Sciatic nerve (tissue), 2 donors: ENCODE measurements around the gene CUBN. TPM values are rescaled to one million over a fixed set of nuclear protein-coding genes. Genes with fewer than 3 reads are reported as not detected.
"Not testable (repeated sequence)": the region's sequence is repeated elsewhere in the genome, so short reads cannot be mapped to it uniquely, and the experiment has no call there.

Experiments
- ATAC-seq: fragments of 200-7000 bp; cut with Tn5 transposase; one replicate; pipeline ENCODE4 v1.9.1; 2020; ENCODE audit warnings: mild to moderate bottlenecking, moderate library complexity
- DNase-seq: peaks from one replicate; pipeline ENCODE4 v3.0.0-alpha.2; 2020; ENCODE audit warnings: low spot score
- intact Hi-C: fragments of 100-400 bp; cut with DNase I; formaldehyde crosslinking; loops from one replicate; pipeline ENCODE4 v1.14.2; 2022
- total RNA-seq: library from RNA; stranded (reverse); fragmentation: NEBNext Ultra II Directional; extraction: Animal tissue kit (Norgen Biotek cat#: 25700); gene quantifications from one replicate; pipeline ENCODE4 v1.2.1, GENCODE V29; 2021
- donor health status: DM: no; HTN: no; CAD: no.
- donor health status: DM: no; HTN: no; CAD: no.

Gene CUBN
- total RNA-seq, 1 donor from 2014 or later: 27.6 TPM

DNA sequence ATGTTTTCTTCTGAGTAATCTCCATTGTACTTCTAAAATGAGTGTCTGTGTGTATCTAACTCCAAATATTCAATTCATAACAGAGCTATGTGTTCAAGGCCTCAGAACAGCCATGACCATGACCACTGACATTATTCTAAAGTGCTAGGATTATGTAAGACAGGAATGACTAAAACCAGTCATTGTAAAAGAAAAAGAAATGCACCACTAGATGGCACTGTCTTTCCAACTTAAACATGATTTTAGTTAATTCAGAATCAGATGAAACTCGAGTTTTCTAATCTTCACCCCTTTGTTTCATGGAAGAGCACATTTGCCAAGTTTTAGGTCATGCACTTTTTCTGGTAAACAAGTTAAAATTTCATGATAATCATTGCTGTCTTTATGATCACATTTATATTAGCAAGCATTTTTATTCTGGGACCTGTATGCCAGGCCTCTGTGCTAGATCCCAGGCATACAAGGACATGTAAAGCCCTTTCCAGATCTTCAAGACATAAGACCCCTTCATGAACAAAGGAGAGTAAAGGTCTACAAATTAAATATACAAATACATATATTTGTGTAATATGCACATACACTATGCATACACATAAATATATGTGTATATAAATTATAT, 286.2 kb downstream of the CUBN start:
- DNase-seq: no peak
- peak; percentile 78 for ATAC-seq
- intact Hi-C loops: loop anchor here (5.0 kb wide), 2 partner anchors 79 to 409 kb away; no protein-coding TSS in a partner anchor

DNA sequence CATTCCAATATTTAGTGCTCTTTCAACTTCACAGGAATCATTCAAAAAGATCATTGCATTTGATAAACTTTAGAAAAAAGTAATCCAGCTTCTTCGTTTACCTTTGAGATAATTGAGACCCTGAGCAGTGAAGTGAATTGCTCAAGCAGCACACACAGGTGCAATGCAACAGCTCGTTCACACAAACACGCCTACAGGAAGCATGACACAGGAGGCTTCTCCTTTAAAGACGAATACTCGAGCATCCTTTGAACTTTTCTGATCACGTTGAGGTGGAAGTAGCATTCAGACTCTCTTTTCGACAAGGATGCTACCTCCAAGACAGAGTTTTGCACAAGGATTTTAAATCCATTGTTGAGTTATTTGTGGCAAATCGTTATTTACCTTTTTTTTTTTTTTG, 294.4 kb downstream of the CUBN start:
- DNase-seq (no peak), ATAC-seq (no peak)
- intact Hi-C loops: no loop called here

DNA sequence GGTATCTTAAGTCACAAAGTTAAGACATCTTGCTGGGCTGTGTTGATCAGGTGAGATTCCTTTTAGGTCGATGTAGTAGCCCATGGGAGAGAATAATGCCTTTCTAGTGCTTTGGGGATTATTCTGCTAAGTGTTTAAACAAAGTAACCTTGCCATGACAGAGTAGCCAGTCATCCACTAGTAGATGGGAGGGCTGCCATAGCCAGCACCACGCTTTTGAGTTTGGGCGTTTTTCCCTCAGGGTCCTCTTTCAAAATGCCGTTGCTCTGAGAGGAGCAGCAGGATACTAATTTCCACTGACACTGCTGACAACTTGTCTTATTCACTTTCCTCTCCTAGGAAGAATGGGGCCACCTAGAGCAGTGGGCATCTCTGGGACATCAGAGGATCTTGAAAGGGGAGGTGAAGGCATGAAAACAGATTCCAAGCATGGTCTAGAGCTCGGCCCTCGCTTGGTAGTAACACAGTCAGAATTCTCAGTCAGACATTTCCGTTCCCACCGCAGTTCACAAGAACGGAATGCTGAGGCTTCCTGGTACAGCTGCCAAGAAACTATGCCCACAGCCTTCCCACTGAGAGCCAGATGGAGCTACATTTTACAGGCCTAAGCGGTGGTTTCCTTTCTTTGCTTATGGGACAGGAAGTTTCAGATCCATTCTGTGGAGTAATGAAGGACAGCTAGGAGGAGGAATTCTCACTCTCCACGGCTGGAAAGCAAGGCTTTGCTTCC, 297.1 kb downstream of the CUBN start:
- intact Hi-C loops: no loop called here
- DNase-seq: no peak
- ATAC-seq: no peak

DNA sequence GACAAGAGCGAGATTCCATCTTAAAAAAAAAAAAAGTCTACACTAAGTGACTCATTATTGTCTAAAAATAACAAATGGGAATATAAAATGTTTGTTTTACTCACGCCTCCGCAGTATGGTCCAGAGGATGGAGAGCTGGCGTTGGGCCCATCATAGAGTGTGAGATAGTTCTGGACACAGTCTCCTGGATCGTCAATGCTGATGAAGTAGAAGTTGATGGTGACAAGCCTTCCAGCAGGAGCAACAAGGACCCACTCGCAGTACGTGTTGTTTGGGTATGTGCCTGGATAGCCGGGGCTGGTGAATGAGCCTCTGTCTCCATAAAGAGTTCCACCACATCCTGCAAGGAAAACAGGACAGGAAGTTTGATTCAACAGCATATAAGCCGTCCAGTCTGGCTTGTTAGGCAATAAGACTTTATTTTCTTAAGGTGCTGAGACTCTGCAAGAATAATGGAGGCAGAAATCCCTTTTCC, 300.9 kb downstream of the CUBN start:
- intact Hi-C loops: no loop called here
- no peak for DNase-seq
- peak; percentile 55 for ATAC-seq

DNA sequence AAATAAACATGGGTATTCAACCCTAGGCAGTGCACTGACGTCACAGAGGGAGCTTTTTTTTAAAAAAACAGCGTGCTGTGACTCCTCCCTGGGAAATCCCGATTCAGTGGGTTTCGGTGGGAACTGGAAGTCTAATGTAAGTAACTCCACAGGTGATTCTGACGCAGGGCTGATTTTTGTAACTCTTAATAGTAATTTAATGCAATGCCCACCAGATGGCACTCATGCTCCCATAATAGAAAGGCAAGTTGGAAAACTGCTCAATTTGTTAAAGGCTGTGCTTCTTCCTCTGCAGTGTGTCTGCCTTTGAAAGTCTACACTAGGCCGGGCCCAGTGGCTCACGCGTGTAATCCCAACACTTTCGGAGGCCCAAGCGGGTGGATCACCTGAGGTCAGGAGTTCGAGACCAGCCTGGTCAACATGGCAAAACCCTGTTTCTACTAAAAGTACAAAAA, 301.5 kb downstream of the CUBN start:
- intact Hi-C loops: no loop called here
- DNase-seq: peak; percentile 72
- peak; percentile 92 for ATAC-seq

DNA sequence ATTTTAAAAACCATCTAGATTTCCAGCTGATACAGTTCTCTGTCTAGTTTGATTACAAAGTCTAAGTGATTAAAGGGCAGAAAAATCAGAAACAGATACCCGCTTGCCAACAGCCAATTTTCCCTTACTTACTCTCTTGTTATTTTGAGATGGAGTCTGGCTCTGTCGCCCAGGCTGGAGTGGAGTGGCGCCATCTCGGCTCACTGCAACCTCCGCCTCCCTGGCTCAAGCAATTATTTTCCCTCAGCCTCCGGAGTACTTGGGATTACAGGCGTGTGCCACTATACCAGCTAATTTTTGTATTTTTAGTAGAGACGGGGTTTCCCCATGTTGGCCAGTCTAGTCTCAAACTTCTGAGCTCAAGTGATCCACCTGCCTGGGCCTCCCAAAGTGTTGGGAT, 302.1 kb downstream of the CUBN start:
- intact Hi-C loops, ATAC-seq, DNase-seq: not testable (repeated sequence)

DNA sequence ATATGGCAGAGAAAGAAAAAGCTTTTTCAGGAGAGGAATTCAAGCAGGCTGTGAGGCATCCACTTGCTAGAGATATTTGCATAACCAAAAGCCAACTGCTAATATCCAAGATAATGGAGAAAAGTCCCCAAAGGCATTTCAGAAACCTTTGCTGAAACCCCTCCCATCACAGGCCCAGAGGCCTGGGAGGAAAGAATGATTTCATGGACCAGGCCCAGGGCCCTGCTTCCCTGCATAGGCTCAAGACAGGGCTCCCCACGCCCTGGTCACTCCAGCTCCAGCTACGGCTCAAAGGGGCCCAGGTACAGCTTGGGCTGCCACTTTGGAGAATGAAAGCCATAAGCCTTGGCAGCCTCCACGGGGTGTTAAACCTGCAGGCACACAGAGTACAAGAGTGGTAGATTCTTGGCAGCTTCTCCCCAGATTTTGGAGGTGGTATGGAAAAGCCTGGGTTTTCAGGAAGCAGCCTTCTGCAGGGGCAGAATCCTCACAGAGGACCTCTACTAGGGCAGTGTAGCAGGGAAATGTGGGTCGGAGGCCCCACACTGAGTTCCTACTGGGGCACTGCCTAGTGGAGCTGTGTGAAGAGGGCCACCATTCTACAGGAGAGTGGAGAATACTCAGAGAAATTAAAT, 306.8 kb downstream of the CUBN start:
- DNase-seq: no peak
- intact Hi-C loops: no loop called here
- no peak for ATAC-seq

DNA sequence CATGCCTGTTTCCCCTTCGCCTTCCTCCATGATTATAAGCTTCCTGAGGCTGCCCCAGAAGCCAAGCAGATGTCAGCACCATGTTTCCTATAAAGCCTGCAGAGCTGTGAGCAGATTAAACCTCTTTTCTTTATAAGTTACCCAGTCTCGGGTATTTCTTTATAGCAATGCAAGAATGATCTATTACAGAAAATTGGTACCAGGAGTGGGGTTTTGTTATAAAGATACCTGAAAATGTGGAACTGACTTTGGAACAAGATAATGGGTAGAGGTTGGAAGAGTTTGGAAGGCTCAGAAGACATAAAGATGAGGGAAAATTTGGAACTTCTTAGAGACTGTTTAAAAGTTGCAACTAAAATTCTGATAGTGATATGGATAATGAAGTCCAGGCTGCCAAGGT, 307.6 kb downstream of the CUBN start:
- intact Hi-C loops: no loop called here
- ATAC-seq (no peak), DNase-seq (no peak)

DNA sequence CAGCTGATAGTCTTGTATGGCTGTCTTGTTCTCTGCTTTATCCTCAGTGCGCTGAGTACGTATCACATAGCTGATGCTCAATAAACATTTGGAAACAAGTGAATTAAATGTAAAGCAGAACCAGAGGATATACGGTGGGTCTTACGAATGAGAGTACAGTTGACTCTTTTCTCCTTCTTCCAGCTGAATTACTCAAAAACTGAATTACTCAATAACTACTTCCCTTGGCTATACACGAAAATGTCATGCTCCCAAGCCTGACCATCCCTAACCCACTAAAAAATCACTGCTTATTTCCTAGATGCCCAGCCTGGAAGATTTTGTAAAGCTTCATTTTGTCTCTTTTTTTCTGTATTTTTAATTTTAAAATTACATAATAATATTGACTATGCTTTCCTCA, 309.2 kb downstream of the CUBN start:
- no peak for DNase-seq
- ATAC-seq: no peak
- intact Hi-C loops: no loop called here

DNA sequence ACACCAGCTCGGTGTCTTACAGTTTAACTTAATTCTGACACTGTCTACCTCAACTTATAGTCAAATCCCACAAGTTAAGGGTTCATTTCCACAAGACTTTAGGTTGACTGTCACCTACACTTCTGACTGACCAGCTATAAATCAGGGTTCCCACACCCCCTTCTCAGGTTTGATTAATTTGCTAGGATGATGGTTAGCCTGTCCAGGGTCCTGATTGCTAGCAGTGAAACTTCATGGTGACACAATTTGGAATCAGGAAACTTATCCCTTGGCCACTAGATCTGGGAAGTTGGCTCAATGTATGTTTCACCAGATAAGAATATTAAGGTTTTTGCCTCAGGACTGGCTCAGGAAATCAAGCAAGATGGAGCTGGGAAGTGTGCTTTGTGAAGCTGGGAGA, 309.6 kb downstream of the CUBN start:
- intact Hi-C loops: no loop called here
- DNase-seq: no peak
- no peak for ATAC-seq

DNA sequence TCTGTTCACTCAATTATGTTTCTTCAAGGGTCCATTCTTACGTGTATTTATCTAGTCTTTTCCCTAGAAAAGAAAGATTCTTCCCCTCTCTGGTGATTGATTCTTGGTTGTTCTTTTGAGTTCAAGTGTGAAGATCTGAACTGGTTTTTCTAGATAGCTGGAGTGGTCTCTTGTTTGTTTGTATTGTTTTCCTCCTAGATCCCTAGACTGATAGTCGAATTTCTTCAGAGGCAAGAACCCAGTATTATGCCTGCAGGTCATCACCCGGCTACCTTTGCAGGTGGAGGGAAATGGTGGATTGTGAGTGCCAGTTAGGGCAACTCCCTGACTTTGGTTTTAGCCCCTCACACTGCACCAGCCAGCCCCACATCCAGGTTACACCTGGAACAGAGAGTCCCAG, 310.2 kb downstream of the CUBN start:
- DNase-seq: no peak
- intact Hi-C loops: no loop called here
- no peak for ATAC-seq

DNA sequence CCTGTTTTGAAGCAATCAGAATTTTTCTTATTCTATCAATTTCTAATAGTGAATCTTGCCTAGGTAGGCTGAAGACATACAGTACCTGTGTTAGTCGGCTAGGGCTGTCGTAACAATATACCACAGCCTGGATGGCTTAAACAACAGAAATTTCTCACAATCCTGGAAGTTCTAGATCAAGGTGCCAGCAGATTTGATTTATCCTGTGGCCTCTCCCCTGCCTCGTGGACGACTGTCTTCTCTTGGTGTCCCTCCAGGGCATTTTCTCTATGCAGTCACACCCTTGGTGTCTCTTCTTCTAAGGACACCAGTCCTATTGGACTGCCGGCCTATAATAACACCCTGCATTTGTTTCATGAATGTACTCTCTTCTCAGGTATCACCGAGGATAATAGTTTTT, 310.6 kb downstream of the CUBN start:
- no peak for ATAC-seq
- intact Hi-C loops: no loop called here

DNA sequence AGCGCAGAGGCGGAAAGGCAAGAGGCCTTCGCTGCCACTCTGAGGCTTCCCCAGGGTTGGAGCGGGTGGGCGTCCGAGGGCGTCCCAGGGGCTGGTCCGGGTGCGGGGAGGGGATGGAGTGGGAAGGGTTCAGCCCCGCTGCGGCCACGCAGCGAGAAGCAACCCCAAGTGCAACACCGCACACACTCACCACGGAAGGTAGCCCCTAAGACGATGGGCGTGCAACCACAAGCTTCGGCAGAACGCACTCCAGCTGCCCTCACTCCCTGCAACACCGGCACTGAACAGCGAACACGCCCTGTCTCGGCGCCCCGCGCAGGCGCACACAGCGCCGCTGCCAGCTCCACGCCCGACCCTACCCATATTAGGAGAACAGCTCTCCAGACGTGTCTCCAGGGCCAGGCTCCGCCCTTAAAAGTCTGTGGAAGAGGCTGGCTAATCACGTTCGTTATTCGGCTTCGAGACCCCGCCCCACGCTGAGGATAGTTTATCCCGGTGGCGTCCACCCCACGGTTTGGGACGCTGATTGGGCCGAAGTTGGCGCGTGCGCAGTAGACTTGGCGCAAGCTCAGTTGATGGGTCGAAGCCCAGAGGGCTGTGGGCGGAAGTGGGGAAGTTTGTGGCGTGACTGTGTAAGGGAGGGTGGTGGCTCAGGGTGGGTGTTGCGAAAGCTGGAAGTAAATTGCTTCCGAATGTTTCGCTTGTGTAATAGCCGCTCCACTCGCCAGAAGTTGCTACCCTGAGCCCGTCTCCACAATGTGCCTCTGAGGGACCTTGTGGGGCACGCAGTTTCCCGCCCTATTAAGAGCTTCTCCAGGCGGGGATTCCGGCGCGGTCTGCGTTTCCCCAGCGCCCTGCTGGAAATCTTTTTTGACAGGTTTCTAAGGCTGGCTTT, 312.2 kb downstream of the CUBN start, which contains the start of gene RSU1:
RSU1 (minus strand) TSS at position 300 of the 895 bp plus-strand sequence. CDS start 343 bp downstream, outside the sequence.
- intact Hi-C loops: no loop called here
- ATAC-seq: peak; percentile 99
- DNase-seq: peak; percentile 100

More for the DNA sequence above, 310.6 kb downstream of the CUBN start:
- no peak for DNase-seq

DNA sequence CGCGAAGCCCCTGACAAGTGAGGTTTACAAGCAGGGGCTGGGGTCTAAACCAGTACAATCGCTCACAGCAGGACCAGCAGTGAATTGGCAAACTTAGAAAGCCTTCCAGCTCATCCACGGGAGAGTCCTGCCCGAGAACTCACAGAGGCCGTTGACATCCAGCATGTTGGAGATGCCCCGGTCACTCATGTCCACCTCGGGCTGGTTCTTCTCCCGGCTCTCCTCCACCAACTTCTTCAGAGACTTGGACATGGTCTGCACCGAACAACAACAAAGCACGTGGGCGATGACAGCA, 312.8 kb downstream of the CUBN start:
- intact Hi-C loops: no loop called here
- peak; percentile 16 for ATAC-seq
- DNase-seq: no peak

DNA sequence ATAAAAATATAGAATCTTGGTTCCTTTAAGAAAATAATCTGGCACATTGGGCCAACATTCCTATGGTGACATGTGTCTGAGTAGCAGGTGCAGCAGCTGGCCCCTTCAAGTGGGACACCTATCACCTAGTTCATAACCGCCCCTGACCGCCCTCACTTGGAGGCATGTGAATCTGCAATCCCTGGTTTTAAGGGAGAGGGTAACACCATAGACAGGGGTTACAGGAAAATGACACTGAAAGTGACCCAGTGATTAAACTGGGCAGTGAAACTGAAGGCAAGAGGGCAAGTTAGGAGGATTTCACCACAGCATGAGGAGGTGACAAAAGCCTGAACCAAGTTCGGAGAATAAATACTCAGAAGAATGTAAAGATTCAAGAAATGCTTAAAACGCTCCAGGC, 313.4 kb downstream of the CUBN start:
- DNase-seq (no peak), ATAC-seq (no peak)
- intact Hi-C loops: no loop called here

DNA sequence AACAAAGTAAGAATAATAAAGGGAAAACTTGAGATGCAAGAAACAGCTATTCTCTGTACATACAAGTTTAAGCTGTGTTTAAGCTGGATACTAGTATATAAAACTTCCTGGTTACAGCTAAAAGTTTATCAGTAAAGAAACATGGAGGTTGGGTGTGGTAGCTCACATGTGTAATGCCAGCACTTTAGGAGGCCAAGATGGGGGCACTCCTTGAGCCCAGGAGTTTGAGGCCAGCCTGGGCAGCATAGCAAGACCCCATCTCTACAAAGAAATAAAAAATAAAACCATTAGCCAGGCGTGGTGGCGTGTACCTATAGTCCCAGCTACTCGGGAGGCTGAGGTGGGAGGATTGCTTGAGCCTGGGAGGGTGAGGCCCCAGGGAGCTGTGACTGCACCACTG, 315.6 kb downstream of the CUBN start:
- no peak for DNase-seq
- no peak for ATAC-seq
- intact Hi-C loops: no loop called here

DNA sequence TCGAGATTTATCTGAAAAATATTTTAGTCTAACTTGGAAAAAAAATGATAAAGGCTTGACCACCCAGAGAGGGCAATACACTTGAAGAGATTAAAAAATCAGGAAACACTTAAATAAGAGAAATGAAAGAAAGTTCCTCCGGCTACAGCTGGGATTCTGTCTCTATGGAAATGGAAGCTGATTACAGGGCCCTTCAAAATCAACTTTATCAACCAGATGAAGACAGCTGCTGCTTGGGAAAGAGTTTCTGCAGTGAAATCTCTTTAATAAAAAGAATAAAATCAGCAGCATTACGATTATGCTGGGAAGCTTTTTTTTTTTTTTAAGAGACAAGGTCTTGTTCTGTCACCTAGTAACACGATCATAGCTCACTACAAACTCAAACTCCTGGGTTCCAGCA, 316.9 kb downstream of the CUBN start:
- ATAC-seq (no peak), DNase-seq (no peak)
- intact Hi-C loops: no loop called here

DNA sequence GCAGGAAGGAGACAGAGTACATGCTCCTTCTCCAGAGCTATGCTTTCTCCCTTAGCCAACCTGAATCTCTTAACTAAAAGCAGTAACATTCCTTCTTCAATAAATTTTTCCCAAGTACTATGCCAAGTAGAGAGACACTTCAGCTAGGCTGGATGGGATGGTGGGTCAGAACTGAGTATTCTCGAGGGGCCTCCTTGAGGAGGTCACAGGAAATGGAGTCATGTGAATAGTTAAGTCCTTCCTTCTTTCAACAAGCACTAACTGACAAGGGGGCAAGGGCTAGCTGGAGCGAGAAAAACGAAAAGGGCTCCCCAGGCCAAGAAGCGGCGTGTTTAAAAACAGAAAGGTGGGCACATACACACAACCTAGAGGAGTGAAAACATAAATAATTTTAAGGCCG, 317.8 kb downstream of the CUBN start:
- DNase-seq (no peak), ATAC-seq (no peak)
- intact Hi-C loops: no loop called here

DNA sequence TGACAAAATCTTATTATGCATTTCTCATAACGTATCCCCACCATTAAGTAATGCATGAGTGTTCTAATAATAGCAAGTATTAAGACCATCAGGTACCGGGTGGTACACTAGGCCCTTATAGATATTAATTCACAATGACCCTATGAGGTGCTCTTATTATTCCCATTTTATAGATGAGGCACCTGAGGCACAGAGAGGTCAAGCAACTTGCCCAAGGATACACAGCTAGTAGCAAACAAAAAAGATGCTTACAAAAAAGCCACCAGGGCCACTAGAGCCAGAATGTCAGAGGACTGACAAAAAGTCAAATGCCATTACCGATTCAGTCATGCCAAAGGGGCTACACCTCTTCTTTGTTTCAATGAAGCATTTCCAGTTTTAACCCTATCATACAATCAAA, 318.3 kb downstream of the CUBN start:
- no peak for ATAC-seq
- intact Hi-C loops: no loop called here
- DNase-seq: no peak
